MM.1S (cell line): Measurements from ENCODE around the gene FBXL20.

Experiments
- EZH2 ChIP-seq: fragments of 300-600 bp; sonication (generic); optimal IDR thresholded peaks from 2 replicates; pipeline ENCODE3; 2017; ENCODE audit warnings: low read depth, mild to moderate bottlenecking, antibody characterized with exemption, low read length, mixed read lengths
- EZH2phosphoT487 ChIP-seq: fragments of 300-600 bp; sonication (generic); IDR thresholded peaks from 2 replicates; pipeline ENCODE4 v1.6.1; 2018; ENCODE audit warnings: antibody characterized with exemption, low read length

GRCh38 chr17:39224778-39225307, 176.6 kb downstream of the FBXL20 start:
- TF ChIP-seq EZH2phosphoT487 (no peak), EZH2 (no peak)
